GM06990 (cell line): Measurements from ENCODE around the gene NOTCH1.

Source experiments
- DNase-seq: peaks from one replicate; pipeline ENCODE4 v3.0.0-alpha.2; 2011; ENCODE audit not compliant: insufficient read length; ENCODE audit errors: extremely low read depth
- H3K27me3 ChIP-seq: replicated peaks from 2 replicates; pipeline ENCODE4 v1.6.0; 2011; ENCODE audit warnings: low read length; ENCODE audit not compliant: control insufficient read depth, insufficient read depth
- H3K36me3 ChIP-seq: 2 replicates; pipeline ENCODE4 v1.5.1; 2011; ENCODE audit warnings: low read length; ENCODE audit not compliant: control insufficient read depth, insufficient read depth
- H3K4me3 ChIP-seq: replicated peaks from 2 replicates; pipeline ENCODE4 v1.5.1; 2011; ENCODE audit warnings: low read depth, mild to moderate bottlenecking, control low read depth, low read length
- CTCF ChIP-seq: IDR thresholded peaks from 2 replicates; pipeline ENCODE4 v1.5.1; 2011; ENCODE audit warnings: low read length, control low read depth, mild to moderate bottlenecking, inconsistent platforms; ENCODE audit not compliant: insufficient read depth, poor library complexity, severe bottlenecking

NOTCH1 gene

DNA sequence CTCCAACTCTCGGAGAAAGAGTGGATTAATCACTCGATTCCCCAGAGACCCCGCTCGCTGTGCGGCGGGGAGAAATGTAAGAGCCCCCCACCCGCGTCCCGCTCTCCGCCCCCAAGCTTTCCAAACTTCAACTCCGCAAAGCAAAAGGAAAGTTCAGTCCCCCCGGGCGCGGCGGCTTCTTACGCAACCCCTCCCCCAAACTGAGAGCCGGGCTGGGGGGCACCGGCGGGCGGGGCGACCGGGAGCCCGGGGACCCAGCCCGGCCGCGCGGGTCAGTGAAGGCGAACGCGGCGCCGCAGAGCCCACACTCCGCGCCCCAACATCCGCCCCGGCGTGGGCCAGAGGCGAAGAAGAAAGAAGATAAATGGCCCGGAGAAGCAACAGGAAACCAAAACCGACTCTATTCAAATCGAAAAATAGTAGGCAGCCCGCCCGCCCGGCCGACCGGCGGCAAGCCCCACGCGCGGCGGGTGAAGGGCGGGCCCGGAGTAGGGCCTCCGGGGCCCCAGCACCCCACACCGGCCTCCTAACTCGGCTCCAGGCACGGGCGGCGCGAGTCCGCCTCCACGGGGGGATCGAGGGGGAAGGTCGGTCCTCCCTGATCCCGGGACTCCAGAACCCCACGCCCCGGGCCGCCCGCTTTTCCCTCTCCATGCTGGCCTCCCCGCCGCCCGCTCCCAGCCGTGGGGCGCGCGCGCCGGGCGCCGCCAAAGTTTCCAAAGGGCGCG lies 720 bp downstream of the NOTCH1 start:
- DNase-seq: peak; percentile 75
- Histone ChIP-seq H3K4me3 (peak overlapping the region; percentile 86), H3K36me3 (peaks cover 19% of the 10 kb centered on the region), H3K27me3 (no peaks in the 10 kb centered on the region)
- no peak for TF ChIP-seq CTCF

GRCh38 chr9:136544548-136544963 lies 1.3 kb downstream of the NOTCH1 start:
- H3K4me3 ChIP-seq: peak overlapping the region; percentile 86
- H3K36me3 ChIP-seq: peaks cover 19% of the 10 kb centered on the region
- peak; percentile 2 for TF ChIP-seq CTCF
- DNase-seq: peak; percentile 60
- H3K27me3 ChIP-seq: no peaks in the 10 kb centered on the region

GRCh38 chr9:136543830-136544547 lies 1.9 kb downstream of the NOTCH1 start:
- H3K27me3 ChIP-seq: no peaks in the 10 kb centered on the region
- peaks cover 19% of the 10 kb centered on the region for H3K36me3 ChIP-seq
- H3K4me3 ChIP-seq: peak overlapping the region; percentile 86
- no peak for DNase-seq
- TF ChIP-seq CTCF: no peak

GRCh38 chr9:136543280-136543679 lies 2.6 kb downstream of the NOTCH1 start:
- H3K36me3 ChIP-seq: peaks cover 19% of the 10 kb centered on the region

GRCh38 chr9:136542241-136543040 lies 3.4 kb downstream of the NOTCH1 start:
- Histone ChIP-seq H3K27me3 (no peaks in the 10 kb centered on the region), H3K36me3 (peaks cover 19% of the 10 kb centered on the region), H3K4me3 (no peak overlapping the region)
- no peak for TF ChIP-seq CTCF
- DNase-seq: no peak

More at GRCh38 chr9:136543280-136543679, 2.6 kb downstream of the NOTCH1 start:
- no peak for TF ChIP-seq CTCF
- Histone ChIP-seq H3K27me3 (no peaks in the 10 kb centered on the region), H3K4me3 (no peak overlapping the region)
- DNase-seq: no peak
